ENCODE data around the gene HIPK2. TPM values are rescaled to one million over a fixed set of nuclear protein-coding genes. Genes with fewer than 3 reads are reported as not detected.

HIPK2 gene
- total and polyA plus RNA-seq, 2 experiments from 2014 or later: 7.3 to 16.9 TPM

DNA sequence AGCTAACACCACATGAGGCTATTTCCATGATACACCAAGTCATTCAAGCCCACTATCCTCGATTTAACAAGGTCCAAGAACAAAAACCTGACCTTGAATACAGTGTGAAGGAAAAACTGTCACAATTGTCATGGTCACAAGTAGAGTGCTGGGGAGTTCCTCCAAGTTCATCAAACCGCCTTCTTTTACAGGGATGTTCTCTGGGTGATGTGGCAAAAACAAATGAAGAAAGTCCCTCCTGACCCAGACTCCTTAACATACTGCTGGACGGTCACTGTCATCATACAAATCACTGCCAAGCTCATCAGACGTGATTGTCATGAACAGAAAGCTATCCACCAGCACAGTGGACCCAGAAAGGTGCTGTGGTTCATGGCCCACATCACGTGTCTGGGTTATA lies 28.9 kb downstream of the HIPK2 start (continued):
- TF ChIP-seq, protein P1, sequence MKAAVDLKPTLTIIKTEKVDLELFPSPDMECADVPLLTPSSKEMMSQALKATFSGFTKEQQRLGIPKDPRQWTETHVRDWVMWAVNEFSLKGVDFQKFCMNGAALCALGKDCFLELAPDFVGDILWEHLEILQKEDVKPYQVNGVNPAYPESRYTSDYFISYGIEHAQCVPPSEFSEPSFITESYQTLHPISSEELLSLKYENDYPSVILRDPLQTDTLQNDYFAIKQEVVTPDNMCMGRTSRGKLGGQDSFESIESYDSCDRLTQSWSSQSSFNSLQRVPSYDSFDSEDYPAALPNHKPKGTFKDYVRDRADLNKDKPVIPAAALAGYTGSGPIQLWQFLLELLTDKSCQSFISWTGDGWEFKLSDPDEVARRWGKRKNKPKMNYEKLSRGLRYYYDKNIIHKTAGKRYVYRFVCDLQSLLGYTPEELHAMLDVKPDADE (IDR thresholded peaks at IDR 0.05): no peak
- TF ChIP-seq EZH2phosphoT487 (IDR thresholded peaks at IDR 0.05; ENCODE audit: unreplicated experiment): no peak
- TF ChIP-seq EZH2 (IDR thresholded peaks at IDR 0.05; ENCODE audit: low read depth, unreplicated experiment): no peak
- TF ChIP-seq ZNF114 (CRISPR knock-in tag; IDR thresholded peaks at IDR 0.05): no peak

DNA sequence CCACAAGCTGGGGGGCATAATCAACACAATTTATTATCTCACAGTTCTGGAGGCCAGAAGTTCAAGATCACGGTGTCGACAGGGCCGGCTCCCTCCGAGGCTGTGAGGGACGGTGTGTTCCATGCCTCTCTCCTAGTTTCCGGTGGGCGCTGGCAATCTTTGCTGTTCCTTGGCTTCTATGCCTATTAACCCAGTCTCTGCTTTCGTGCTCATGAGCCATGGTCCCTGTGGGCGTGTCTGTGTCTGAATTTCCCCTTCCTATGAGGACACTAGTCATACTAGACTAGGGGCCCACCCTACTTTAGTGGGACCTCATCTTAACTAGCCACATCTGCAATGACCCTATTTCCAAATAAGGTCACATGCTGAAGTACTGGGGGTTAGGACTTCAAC lies 29.4 kb downstream of the HIPK2 start:
- peaks cover 23% of the 10 kb centered on the region for H3K79me2 ChIP-seq (replicated peaks; ENCODE audit: insufficient read depth)
- TF ChIP-seq JUNB (IDR thresholded peaks at IDR 0.05; ENCODE audit: unreplicated experiment) (no peak), POLR2AphosphoS5 (IDR thresholded peaks at IDR 0.05; ENCODE audit: low read depth) (no peak), EZH2phosphoT487 (IDR thresholded peaks at IDR 0.05; ENCODE audit: unreplicated experiment) (no peak), ZNF331 (CRISPR knock-in tag; IDR thresholded peaks at IDR 0.05; ENCODE audit: low read depth) (no peak), ZNF114 (CRISPR knock-in tag; IDR thresholded peaks at IDR 0.05) (no peak), CREB1 (CRISPR knock-in tag; IDR thresholded peaks at IDR 0.05; ENCODE audit: low read depth) (no peak), EZH2 (IDR thresholded peaks at IDR 0.05; ENCODE audit: low read depth, unreplicated experiment) (no peak)
- TF ChIP-seq, protein P2, sequence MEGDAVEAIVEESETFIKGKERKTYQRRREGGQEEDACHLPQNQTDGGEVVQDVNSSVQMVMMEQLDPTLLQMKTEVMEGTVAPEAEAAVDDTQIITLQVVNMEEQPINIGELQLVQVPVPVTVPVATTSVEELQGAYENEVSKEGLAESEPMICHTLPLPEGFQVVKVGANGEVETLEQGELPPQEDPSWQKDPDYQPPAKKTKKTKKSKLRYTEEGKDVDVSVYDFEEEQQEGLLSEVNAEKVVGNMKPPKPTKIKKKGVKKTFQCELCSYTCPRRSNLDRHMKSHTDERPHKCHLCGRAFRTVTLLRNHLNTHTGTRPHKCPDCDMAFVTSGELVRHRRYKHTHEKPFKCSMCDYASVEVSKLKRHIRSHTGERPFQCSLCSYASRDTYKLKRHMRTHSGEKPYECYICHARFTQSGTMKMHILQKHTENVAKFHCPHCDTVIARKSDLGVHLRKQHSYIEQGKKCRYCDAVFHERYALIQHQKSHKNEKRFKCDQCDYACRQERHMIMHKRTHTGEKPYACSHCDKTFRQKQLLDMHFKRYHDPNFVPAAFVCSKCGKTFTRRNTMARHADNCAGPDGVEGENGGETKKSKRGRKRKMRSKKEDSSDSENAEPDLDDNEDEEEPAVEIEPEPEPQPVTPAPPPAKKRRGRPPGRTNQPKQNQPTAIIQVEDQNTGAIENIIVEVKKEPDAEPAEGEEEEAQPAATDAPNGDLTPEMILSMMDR (conservative IDR thresholded peaks at IDR 0.05; ENCODE audit: low read depth in 2 of 2): no peak
- TF ChIP-seq, protein P3, sequence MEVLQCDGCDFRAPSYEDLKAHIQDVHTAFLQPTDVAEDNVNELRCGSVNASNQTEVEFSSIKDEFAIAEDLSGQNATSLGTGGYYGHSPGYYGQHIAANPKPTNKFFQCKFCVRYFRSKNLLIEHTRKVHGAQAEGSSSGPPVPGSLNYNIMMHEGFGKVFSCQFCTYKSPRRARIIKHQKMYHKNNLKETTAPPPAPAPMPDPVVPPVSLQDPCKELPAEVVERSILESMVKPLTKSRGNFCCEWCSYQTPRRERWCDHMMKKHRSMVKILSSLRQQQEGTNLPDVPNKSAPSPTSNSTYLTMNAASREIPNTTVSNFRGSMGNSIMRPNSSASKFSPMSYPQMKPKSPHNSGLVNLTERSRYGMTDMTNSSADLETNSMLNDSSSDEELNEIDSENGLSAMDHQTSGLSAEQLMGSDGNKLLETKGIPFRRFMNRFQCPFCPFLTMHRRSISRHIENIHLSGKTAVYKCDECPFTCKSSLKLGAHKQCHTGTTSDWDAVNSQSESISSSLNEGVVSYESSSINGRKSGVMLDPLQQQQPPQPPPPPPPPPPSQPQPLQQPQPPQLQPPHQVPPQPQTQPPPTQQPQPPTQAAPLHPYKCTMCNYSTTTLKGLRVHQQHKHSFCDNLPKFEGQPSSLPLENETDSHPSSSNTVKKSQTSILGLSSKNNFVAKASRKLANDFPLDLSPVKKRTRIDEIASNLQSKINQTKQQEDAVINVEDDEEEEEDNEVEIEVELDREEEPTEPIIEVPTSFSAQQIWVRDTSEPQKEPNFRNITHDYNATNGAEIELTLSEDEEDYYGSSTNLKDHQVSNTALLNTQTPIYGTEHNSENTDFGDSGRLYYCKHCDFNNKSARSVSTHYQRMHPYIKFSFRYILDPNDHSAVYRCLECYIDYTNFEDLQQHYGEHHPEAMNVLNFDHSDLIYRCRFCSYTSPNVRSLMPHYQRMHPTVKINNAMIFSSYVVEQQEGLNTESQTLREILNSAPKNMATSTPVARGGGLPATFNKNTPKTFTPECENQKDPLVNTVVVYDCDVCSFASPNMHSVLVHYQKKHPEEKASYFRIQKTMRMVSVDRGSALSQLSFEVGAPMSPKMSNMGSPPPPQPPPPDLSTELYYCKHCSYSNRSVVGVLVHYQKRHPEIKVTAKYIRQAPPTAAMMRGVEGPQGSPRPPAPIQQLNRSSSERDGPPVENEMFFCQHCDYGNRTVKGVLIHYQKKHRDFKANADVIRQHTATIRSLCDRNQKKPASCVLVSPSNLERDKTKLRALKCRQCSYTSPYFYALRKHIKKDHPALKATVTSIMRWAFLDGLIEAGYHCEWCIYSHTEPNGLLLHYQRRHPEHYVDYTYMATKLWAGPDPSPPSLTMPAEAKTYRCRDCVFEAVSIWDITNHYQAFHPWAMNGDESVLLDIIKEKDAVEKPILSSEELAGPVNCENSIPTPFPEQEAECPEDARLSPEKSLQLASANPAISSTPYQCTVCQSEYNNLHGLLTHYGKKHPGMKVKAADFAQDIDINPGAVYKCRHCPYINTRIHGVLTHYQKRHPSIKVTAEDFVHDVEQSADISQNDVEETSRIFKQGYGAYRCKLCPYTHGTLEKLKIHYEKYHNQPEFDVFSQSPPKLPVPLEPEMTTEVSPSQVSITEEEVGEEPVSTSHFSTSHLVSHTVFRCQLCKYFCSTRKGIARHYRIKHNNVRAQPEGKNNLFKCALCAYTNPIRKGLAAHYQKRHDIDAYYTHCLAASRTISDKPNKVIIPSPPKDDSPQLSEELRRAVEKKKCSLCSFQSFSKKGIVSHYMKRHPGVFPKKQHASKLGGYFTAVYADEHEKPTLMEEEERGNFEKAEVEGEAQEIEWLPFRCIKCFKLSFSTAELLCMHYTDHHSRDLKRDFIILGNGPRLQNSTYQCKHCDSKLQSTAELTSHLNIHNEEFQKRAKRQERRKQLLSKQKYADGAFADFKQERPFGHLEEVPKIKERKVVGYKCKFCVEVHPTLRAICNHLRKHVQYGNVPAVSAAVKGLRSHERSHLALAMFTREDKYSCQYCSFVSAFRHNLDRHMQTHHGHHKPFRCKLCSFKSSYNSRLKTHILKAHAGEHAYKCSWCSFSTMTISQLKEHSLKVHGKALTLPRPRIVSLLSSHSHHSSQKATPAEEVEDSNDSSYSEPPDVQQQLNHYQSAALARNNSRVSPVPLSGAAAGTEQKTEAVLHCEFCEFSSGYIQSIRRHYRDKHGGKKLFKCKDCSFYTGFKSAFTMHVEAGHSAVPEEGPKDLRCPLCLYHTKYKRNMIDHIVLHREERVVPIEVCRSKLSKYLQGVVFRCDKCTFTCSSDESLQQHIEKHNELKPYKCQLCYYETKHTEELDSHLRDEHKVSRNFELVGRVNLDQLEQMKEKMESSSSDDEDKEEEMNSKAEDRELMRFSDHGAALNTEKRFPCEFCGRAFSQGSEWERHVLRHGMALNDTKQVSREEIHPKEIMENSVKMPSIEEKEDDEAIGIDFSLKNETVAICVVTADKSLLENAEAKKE (CRISPR knock-in tag; IDR thresholded peaks at IDR 0.05): no peak
- TF ChIP-seq, protein P1 (IDR thresholded peaks at IDR 0.05): no peak
- TF ChIP-seq, protein P4, sequence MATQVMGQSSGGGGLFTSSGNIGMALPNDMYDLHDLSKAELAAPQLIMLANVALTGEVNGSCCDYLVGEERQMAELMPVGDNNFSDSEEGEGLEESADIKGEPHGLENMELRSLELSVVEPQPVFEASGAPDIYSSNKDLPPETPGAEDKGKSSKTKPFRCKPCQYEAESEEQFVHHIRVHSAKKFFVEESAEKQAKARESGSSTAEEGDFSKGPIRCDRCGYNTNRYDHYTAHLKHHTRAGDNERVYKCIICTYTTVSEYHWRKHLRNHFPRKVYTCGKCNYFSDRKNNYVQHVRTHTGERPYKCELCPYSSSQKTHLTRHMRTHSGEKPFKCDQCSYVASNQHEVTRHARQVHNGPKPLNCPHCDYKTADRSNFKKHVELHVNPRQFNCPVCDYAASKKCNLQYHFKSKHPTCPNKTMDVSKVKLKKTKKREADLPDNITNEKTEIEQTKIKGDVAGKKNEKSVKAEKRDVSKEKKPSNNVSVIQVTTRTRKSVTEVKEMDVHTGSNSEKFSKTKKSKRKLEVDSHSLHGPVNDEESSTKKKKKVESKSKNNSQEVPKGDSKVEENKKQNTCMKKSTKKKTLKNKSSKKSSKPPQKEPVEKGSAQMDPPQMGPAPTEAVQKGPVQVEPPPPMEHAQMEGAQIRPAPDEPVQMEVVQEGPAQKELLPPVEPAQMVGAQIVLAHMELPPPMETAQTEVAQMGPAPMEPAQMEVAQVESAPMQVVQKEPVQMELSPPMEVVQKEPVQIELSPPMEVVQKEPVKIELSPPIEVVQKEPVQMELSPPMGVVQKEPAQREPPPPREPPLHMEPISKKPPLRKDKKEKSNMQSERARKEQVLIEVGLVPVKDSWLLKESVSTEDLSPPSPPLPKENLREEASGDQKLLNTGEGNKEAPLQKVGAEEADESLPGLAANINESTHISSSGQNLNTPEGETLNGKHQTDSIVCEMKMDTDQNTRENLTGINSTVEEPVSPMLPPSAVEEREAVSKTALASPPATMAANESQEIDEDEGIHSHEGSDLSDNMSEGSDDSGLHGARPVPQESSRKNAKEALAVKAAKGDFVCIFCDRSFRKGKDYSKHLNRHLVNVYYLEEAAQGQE (IDR thresholded peaks at IDR 0.05; ENCODE audit: unreplicated experiment): no peak

More for the DNA sequence above, 29.4 kb downstream of the HIPK2 start:
- Histone ChIP-seq H3K27me3 (ENCODE audit: insufficient read depth) (no peaks in the 10 kb centered on the region), H3K4me2 (no peak overlapping the region), H3F3A (replicated peaks; ENCODE audit: low read depth) (no peaks in the 10 kb centered on the region), H3K9me2 (ENCODE audit: insufficient read depth) (no peaks in the 10 kb centered on the region), H3K4me1 (ENCODE audit: insufficient read depth) (peaks cover 10% of the 10 kb centered on the region), H3K4me3 (no peak overlapping the region), H3K36me3 (ENCODE audit: insufficient read depth) (no peaks in the 10 kb centered on the region), H2AFZ (no peak overlapping the region), H4K20me1 (replicated peaks; ENCODE audit: insufficient read depth) (no peaks in the 10 kb centered on the region; the same call in 1 of the 2 replicates), H3K27ac (ENCODE audit: low read depth) (no peak overlapping the region)
- peaks cover 2% of the 10 kb centered on the region for H3K27me3 Mint-ChIP-seq (ENCODE audit: insufficient read depth, low read depth, poor library complexity)
- no peak overlapping the region for H3K27ac Mint-ChIP-seq
- H3K4me1 Mint-ChIP-seq: peaks cover 24% of the 10 kb centered on the region
- H3K9me3 Mint-ChIP-seq: no peaks in the 10 kb centered on the region
- ATAC-seq (no peak), DNase-seq (ENCODE audit: low spot score) (no peak)
- H3K36me3 Mint-ChIP-seq (ENCODE audit: low read depth): no peaks in the 10 kb centered on the region
- H3K4me3 Mint-ChIP-seq: no peak overlapping the region

All from GM23338 (cell line).